Upper lobe of left lung (tissue), 4 donors: Measurements from ENCODE around the gene TRPC4.

ENCODE experiments used
- CTCF ChIP-seq, 6 experiments: fragments of 450-650 bp in 4 of 6; fragments of 200-600 bp in 2 of 6; sonication (generic) in 2 of 6; IDR thresholded peaks; one replicate each; pipeline ENCODE4 v1.5.1; 2016 to 2019; ENCODE audit warnings: antibody characterized with exemption in 6 of 6
- EP300 ChIP-seq, 4 donors: sonication (generic); formaldehyde crosslinking; IDR thresholded peaks; one replicate each; pipeline ENCODE4 v1.5.1; 2017; ENCODE audit warnings: antibody characterized with exemption in 4 of 4, control low read depth in 2 of 4
- POLR2A ChIP-seq, 4 donors: fragments of 450-650 bp; IDR thresholded peaks; one replicate each; pipeline ENCODE4 v1.5.1; 2016 to 2017; ENCODE audit warnings: antibody characterized with exemption in 4 of 4, mild to moderate bottlenecking in 2 of 4
- POLR2AphosphoS5 ChIP-seq, 2 donors: sonication (generic); formaldehyde crosslinking; IDR thresholded peaks; one replicate each; pipeline ENCODE4 v1.5.1; 2017; ENCODE audit warnings: antibody characterized with exemption in 2 of 2

GRCh38 chr13:37636701-37637100, 232.9 kb downstream of the TRPC4 start:
- TF ChIP-seq CTCF (IDR thresholded peaks at IDR 0.05) (no peak), POLR2A (IDR thresholded peaks at IDR 0.05) (no peak), EP300 (IDR thresholded peaks at IDR 0.05) (no peak), POLR2AphosphoS5 (IDR thresholded peaks at IDR 0.05) (no peak)
